HepG2 (cell line): Measurements from ENCODE around the gene CIB2. TPM values are rescaled to one million over a fixed set of nuclear protein-coding genes. Genes with fewer than 3 reads are reported as not detected.

Experiments
- AHDC1 ChIP-seq: sonication (generic); formaldehyde crosslinking; IDR thresholded peaks from 2 replicates; pipeline ENCODE4 v1.5.1; 2020; ENCODE audit warnings: mild to moderate bottlenecking, missing genetic modification reagents, borderline replicate concordance
- BCL3 ChIP-seq: sonication (generic); formaldehyde crosslinking; IDR thresholded peaks from 2 replicates; pipeline ENCODE4 v1.5.1; 2020; ENCODE audit warnings: mild to moderate bottlenecking, missing genetic modification reagents, moderate library complexity
- CCAR2 ChIP-seq: fragments of 200-400 bp; formaldehyde crosslinking; optimal IDR thresholded peaks from 2 replicates; pipeline ENCODE3; 2018; ENCODE audit warnings: low read depth, mild to moderate bottlenecking, low read length, moderate library complexity
- FOXC1 ChIP-seq: sonication (generic); formaldehyde crosslinking; IDR thresholded peaks from 2 replicates; pipeline ENCODE4 v1.8.0; 2022; ENCODE audit warnings: mild to moderate bottlenecking, missing genetic modification reagents, borderline replicate concordance
- IRF9 ChIP-seq: sonication (generic); formaldehyde crosslinking; IDR thresholded peaks from 2 replicates; pipeline ENCODE4 v1.8.0; 2022; ENCODE audit warnings: missing genetic modification reagents, mild to moderate bottlenecking, borderline replicate concordance
- KLF9 ChIP-seq: IDR thresholded peaks from 2 replicates; pipeline ENCODE4 v1.6.1; 2016; ENCODE audit warnings: low read depth
- NR0B2 ChIP-seq: sonication (generic); formaldehyde crosslinking; IDR thresholded peaks from 2 replicates; pipeline ENCODE4 v1.4.0; 2020; ENCODE audit warnings: mild to moderate bottlenecking, missing genetic modification reagents
- SMYD3 ChIP-seq: sonication (generic); formaldehyde crosslinking; IDR thresholded peaks from 2 replicates; pipeline ENCODE4 v1.8.1; 2023; ENCODE audit warnings: mild to moderate bottlenecking, missing genetic modification reagents
- SOX13 ChIP-seq, 3 experiments: fragments of 450-650 bp in 1 of 3; sonication (generic) in 1 of 3; formaldehyde crosslinking in 1 of 3; IDR thresholded peaks in 2 of 3; conservative IDR thresholded peaks in 1 of 3; 2 replicates each; pipeline versions ENCODE4 v1.5.0 to v1.6.1; 2016 to 2020; ENCODE audit warnings: antibody characterized with exemption in 1 of 3, mild to moderate bottlenecking in 1 of 3, missing compliant biosample characterization in 1 of 3, missing genetic modification reagents in 1 of 3, moderate library complexity in 1 of 3
- SSRP1 ChIP-seq: IDR thresholded peaks from 2 replicates; pipeline ENCODE4 v1.6.1; 2016; ENCODE audit warnings: control low read depth
- ZBTB4 ChIP-seq: sonication (generic); formaldehyde crosslinking; IDR thresholded peaks from 2 replicates; pipeline ENCODE4 v1.4.0; 2020; ENCODE audit warnings: missing genetic modification reagents, mild to moderate bottlenecking, borderline replicate concordance
- ZBTB8A ChIP-seq: sonication (generic); formaldehyde crosslinking; IDR thresholded peaks from 2 replicates; pipeline ENCODE4 v1.4.0; 2020; ENCODE audit warnings: mild to moderate bottlenecking, low read depth, missing genetic modification reagents, borderline replicate concordance
- ZNF207 ChIP-seq: fragments of 450-650 bp; IDR thresholded peaks from 2 replicates; pipeline ENCODE4 v1.6.1; 2016; ENCODE audit warnings: antibody characterized with exemption, borderline replicate concordance
- ZNF501 ChIP-seq: sonication (generic); formaldehyde crosslinking; IDR thresholded peaks from 2 replicates; pipeline ENCODE4 v1.5.1; 2020; ENCODE audit warnings: mild to moderate bottlenecking, moderate library complexity, missing genetic modification reagents
- ZNF629 ChIP-seq: sonication (generic); formaldehyde crosslinking; conservative IDR thresholded peaks from 2 replicates; pipeline ENCODE4 v1.5.0; 2020; ENCODE audit warnings: missing genetic modification reagents
- polyA plus RNA-seq, 8 experiments: library from polyadenylated mRNA; depleted of rRNA in 3 of 8; stranded (reverse) in 7 of 8; unstranded in 1 of 8; fragments of >200 nt; fragmentation: Illumina TruSeq in 4 of 8; extraction: Trizol in 4 of 8; gene quantifications; 2 replicates each; pipeline versions ENCODE4 v1.2.1 to v1.2.3, GENCODE V29; 2011 to 2016; ENCODE audit warnings: low read depth in 4 of 8, missing spikeins in 1 of 8, mixed read lengths in 1 of 8; ENCODE audit not compliant: insufficient read depth in 1 of 8
- total RNA-seq, 5 experiments: library from RNA; depleted of rRNA; stranded (reverse); fragments of >200 nt; fragmentation: Illumina TruSeq; extraction: Trizol; gene quantifications; 2 replicates each; pipeline ENCODE4 v1.2.3, GENCODE V29; 2016; ENCODE audit warnings: low read depth in 1 of 5

The CIB2 gene
- total and polyA plus RNA-seq, 2 of the 13 experiments (the other 11 are each of a cell fraction or from before 2014, with no cell fraction given) = 1.4 to 1.5 TPM

GRCh38 chr15:78149068-78149804, 18.0 kb upstream of the CIB2 start, which contains the start of gene IDH3A (continued):
- TF ChIP-seq ZBTB4 (no peak), ZNF629 (CRISPR knock-in tag) (no peak), SSRP1 (CRISPR knock-in tag) (no peak), SOX13 (IDR thresholded peaks at IDR 0.05) (no peak), SOX13 (CRISPR knock-in tag; conservative IDR thresholded peaks at IDR 0.05 in 1 of 2, IDR thresholded peaks at IDR 0.05 in 1 of 2) (no peak), BCL3 (CRISPR knock-in tag) (peak; percentile 56; the same call in 1 of the 2 replicates), ZNF501 (CRISPR knock-in tag) (no peak), FOXC1 (CRISPR knock-in tag) (no peak), SMYD3 (CRISPR knock-in tag) (0 out of 2 replicates have a peak, but pooled peaks have one; percentile 40), AHDC1 (CRISPR knock-in tag) (no peak), ZNF207 (no peak), IRF9 (CRISPR knock-in tag) (peak; percentile 64; the same call in 1 of the 2 replicates), KLF9 (CRISPR knock-in tag) (no peak), NR0B2 (CRISPR knock-in tag) (no peak; the same call in 1 of the 2 replicates), CCAR2 (no peak), ZBTB8A (CRISPR knock-in tag) (no peak)
